ENCODE data around the gene RAB44.

- TF ChIP-seq CTCF (IDR thresholded peaks at IDR 0.05) (no peak), POLR2A (IDR thresholded peaks at IDR 0.05) (no peak)
Observed at GRCh38 chr6:36702656-36703055, 5.0 kb downstream of the RAB44 start.

Data from lower leg skin (tissue), 3 donors.